ENCODE measurements around the gene AK3. TPM values are rescaled to one million over a fixed set of nuclear protein-coding genes. Genes with fewer than 3 reads are reported as not detected.

Gene AK3
- total and polyA plus RNA-seq, 2 donors (not counting 1 experiment from before 2014, with no cell fraction given): 66.3 to 90.3 TPM

- Histone ChIP-seq H2AFZ (ENCODE audit: low read length) (no peak overlapping the region), H3K4me2 (ENCODE audit: extremely low read depth, insufficient read depth, low read length) (no peak overlapping the region), H4K20me1 (ENCODE audit: control insufficient read depth, extremely low read depth, insufficient read depth, low read length) (no peaks in the 10 kb centered on the region), H3K9me3 (ENCODE audit: control insufficient read depth, insufficient read depth, low read depth, low read length) (no peaks in the 10 kb centered on the region), H3K4me1 (ENCODE audit: control insufficient read depth, extremely low read depth, insufficient read depth, low read length) (peaks cover 7% of the 10 kb centered on the region), H3K79me2 (ENCODE audit: control insufficient read depth, insufficient read depth, low read length) (peaks cover 20% of the 10 kb centered on the region), H3K36me3 (ENCODE audit: control insufficient read depth, insufficient read depth, low read length) (peaks cover 2% of the 10 kb centered on the region), H3K27ac (ENCODE audit: insufficient read depth, low read length) (no peak overlapping the region), H3K4me3 (replicated peaks in 1 of 4; ENCODE audit: control extremely low read depth in 1 of 4, insufficient read depth in 1 of 4, low read depth in 3 of 4, low read length in 4 of 4) (no peak overlapping the region), H3K9ac (ENCODE audit: insufficient read depth, low read length) (no peak overlapping the region), H3K27me3 (ENCODE audit: control insufficient read depth, insufficient read depth, low read length) (no peaks in the 10 kb centered on the region)
- peak in 1 of 2 donors; percentile 53 for DNase-seq (ENCODE audit: low read depth in 2 of 2)
- TF ChIP-seq CTCF (conservative IDR thresholded peaks at IDR 0.05 in 1 of 2, IDR thresholded peaks at IDR 0.05 in 1 of 2; ENCODE audit: low read depth in 1 of 2, low read length in 2 of 2): no peak
- TF ChIP-seq EZH2 (IDR thresholded peaks at IDR 0.05; ENCODE audit: low read length, missing control alignments): no peak
Measured at GRCh38 chr9:4686112-4686511, 54.9 kb downstream of the AK3 start.

DNA sequence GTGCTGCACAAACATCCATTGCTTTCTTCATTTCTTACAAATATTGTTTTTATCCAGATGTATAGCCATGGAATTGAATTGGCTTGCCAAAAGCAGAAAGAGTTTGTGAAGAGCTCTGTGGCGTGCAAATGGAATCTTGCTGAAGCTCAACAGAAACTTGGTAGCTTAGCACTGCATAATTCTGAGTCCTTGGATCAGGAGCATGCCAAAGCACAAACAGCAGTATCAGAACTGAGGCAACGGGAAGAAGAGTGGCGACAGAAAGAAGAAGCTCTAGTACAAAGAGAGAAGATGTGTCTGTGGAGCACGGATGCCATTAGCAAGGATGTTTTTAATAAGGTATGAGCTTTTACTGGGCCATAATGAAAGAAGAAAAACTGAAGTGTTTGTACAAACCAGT lies 56.2 kb downstream of the AK3 start:
- Histone ChIP-seq H3K27me3 (ENCODE audit: control insufficient read depth, insufficient read depth, low read length) (no peaks in the 10 kb centered on the region), H3K4me3 (replicated peaks in 1 of 4; ENCODE audit: control extremely low read depth in 1 of 4, insufficient read depth in 1 of 4, low read depth in 3 of 4, low read length in 4 of 4) (no peak overlapping the region), H3K4me2 (ENCODE audit: extremely low read depth, insufficient read depth, low read length) (no peak overlapping the region), H2AFZ (ENCODE audit: low read length) (no peak overlapping the region), H3K36me3 (ENCODE audit: control insufficient read depth, insufficient read depth, low read length) (peaks cover 2% of the 10 kb centered on the region), H3K9ac (ENCODE audit: insufficient read depth, low read length) (no peak overlapping the region), H4K20me1 (ENCODE audit: control insufficient read depth, extremely low read depth, insufficient read depth, low read length) (no peaks in the 10 kb centered on the region), H3K4me1 (ENCODE audit: control insufficient read depth, extremely low read depth, insufficient read depth, low read length) (peaks cover 8% of the 10 kb centered on the region), H3K79me2 (ENCODE audit: control insufficient read depth, insufficient read depth, low read length) (peaks cover 32% of the 10 kb centered on the region), H3K27ac (ENCODE audit: insufficient read depth, low read length) (no peak overlapping the region), H3K9me3 (ENCODE audit: control insufficient read depth, insufficient read depth, low read depth, low read length) (no peaks in the 10 kb centered on the region)
- DNase-seq (ENCODE audit: low read depth in 2 of 2): no peak
- no peak for TF ChIP-seq CTCF (conservative IDR thresholded peaks at IDR 0.05 in 1 of 2, IDR thresholded peaks at IDR 0.05 in 1 of 2; ENCODE audit: low read depth in 1 of 2, low read length in 2 of 2)
- no peak for TF ChIP-seq EZH2 (IDR thresholded peaks at IDR 0.05; ENCODE audit: low read length, missing control alignments)

GRCh38 chr9:4680750-4681149 lies 60.3 kb downstream of the AK3 start:
- Histone ChIP-seq H2AFZ (ENCODE audit: low read length) (no peak overlapping the region), H3K36me3 (ENCODE audit: control insufficient read depth, insufficient read depth, low read length) (no peaks in the 10 kb centered on the region), H3K9ac (ENCODE audit: insufficient read depth, low read length) (no peak overlapping the region), H3K9me3 (ENCODE audit: control insufficient read depth, insufficient read depth, low read depth, low read length) (no peaks in the 10 kb centered on the region), H3K27me3 (ENCODE audit: control insufficient read depth, insufficient read depth, low read length) (no peaks in the 10 kb centered on the region), H4K20me1 (ENCODE audit: control insufficient read depth, extremely low read depth, insufficient read depth, low read length) (no peaks in the 10 kb centered on the region), H3K27ac (ENCODE audit: insufficient read depth, low read length) (peak overlapping the region; percentile 80), H3K4me3 (replicated peaks in 1 of 4; ENCODE audit: control extremely low read depth in 1 of 4, insufficient read depth in 1 of 4, low read depth in 3 of 4, low read length in 4 of 4) (peak overlapping the region; percentile 58 to 95 (median 87)), H3K79me2 (ENCODE audit: control insufficient read depth, insufficient read depth, low read length) (peaks cover 34% of the 10 kb centered on the region), H3K4me2 (ENCODE audit: extremely low read depth, insufficient read depth, low read length) (peak overlapping the region; percentile 80), H3K4me1 (ENCODE audit: control insufficient read depth, extremely low read depth, insufficient read depth, low read length) (peaks cover 4% of the 10 kb centered on the region)
- no peak for TF ChIP-seq CTCF (conservative IDR thresholded peaks at IDR 0.05 in 1 of 2, IDR thresholded peaks at IDR 0.05 in 1 of 2; ENCODE audit: low read depth in 1 of 2, low read length in 2 of 2)
- peak; percentile 35 to 55 for DNase-seq (ENCODE audit: low read depth in 2 of 2)
